ENCODE data around the gene AP2S1.

The AP2S1 gene

GRCh38 chr19:46848389-46848788 lies 2.3 kb downstream of the AP2S1 start:
- TF ChIP-seq NFIC (IDR thresholded peaks at IDR 0.05) (no peak), TEAD4 (IDR thresholded peaks at IDR 0.05) (no peak), MAX (IDR thresholded peaks at IDR 0.05) (no peak), TAF1 (IDR thresholded peaks at IDR 0.05; ENCODE audit: low read depth) (no peak), RAD21 (IDR thresholded peaks at IDR 0.05; ENCODE audit: low read depth) (no peak), TCF12 (IDR thresholded peaks at IDR 0.05; ENCODE audit: low read depth) (no peak), YY1 (IDR thresholded peaks at IDR 0.05; ENCODE audit: low read depth) (no peak), CREB1 (IDR thresholded peaks at IDR 0.05; ENCODE audit: low read depth) (no peak), CEBPB (IDR thresholded peaks at IDR 0.05) (no peak), FOXM1 (IDR thresholded peaks at IDR 0.05; ENCODE audit: borderline replicate concordance, low read depth) (no peak), EGR1 (IDR thresholded peaks at IDR 0.05) (no peak), ZBTB7A (IDR thresholded peaks at IDR 0.05; ENCODE audit: low read depth) (no peak), USF1 (IDR thresholded peaks at IDR 0.05) (no peak), REST (IDR thresholded peaks at IDR 0.05; ENCODE audit: low read depth) (no peak)

GRCh38 chr19:46847528-46847927 lies 3.1 kb downstream of the AP2S1 start:
- TF ChIP-seq NFIC (IDR thresholded peaks at IDR 0.05) (no peak), YY1 (IDR thresholded peaks at IDR 0.05; ENCODE audit: low read depth) (no peak), USF1 (IDR thresholded peaks at IDR 0.05) (no peak), FOXM1 (IDR thresholded peaks at IDR 0.05; ENCODE audit: borderline replicate concordance, low read depth) (no peak), TAF1 (IDR thresholded peaks at IDR 0.05; ENCODE audit: low read depth) (no peak), CEBPB (IDR thresholded peaks at IDR 0.05) (no peak)

- TF ChIP-seq CEBPB (IDR thresholded peaks at IDR 0.05) (no peak), EGR1 (IDR thresholded peaks at IDR 0.05) (no peak), USF1 (IDR thresholded peaks at IDR 0.05) (no peak), ZBTB7A (IDR thresholded peaks at IDR 0.05; ENCODE audit: low read depth) (no peak), TCF12 (IDR thresholded peaks at IDR 0.05; ENCODE audit: low read depth) (no peak), REST (IDR thresholded peaks at IDR 0.05; ENCODE audit: low read depth) (no peak), FOXM1 (IDR thresholded peaks at IDR 0.05; ENCODE audit: borderline replicate concordance, low read depth) (no peak), YY1 (IDR thresholded peaks at IDR 0.05; ENCODE audit: low read depth) (no peak), EP300 (IDR thresholded peaks at IDR 0.05; ENCODE audit: borderline replicate concordance) (no peak)
Measured at GRCh38 chr19:46845959-46846459, 4.6 kb downstream of the AP2S1 start.

GRCh38 chr19:46844067-46844489 lies 6.6 kb downstream of the AP2S1 start:
- TF ChIP-seq FOXM1 (IDR thresholded peaks at IDR 0.05; ENCODE audit: borderline replicate concordance, low read depth) (no peak), TAF1 (IDR thresholded peaks at IDR 0.05; ENCODE audit: low read depth) (no peak), EGR1 (IDR thresholded peaks at IDR 0.05) (no peak), NFIC (IDR thresholded peaks at IDR 0.05) (no peak), REST (IDR thresholded peaks at IDR 0.05; ENCODE audit: low read depth) (no peak), ZBTB7A (IDR thresholded peaks at IDR 0.05; ENCODE audit: low read depth) (no peak), RAD21 (IDR thresholded peaks at IDR 0.05; ENCODE audit: low read depth) (no peak), TEAD4 (IDR thresholded peaks at IDR 0.05) (no peak), MAX (IDR thresholded peaks at IDR 0.05) (no peak), EP300 (IDR thresholded peaks at IDR 0.05; ENCODE audit: borderline replicate concordance) (no peak)
